Posterior vena cava (tissue), 2 donors: Measurements from ENCODE around the gene KRTAP6-3. TPM values are rescaled to one million over a fixed set of nuclear protein-coding genes. Genes with fewer than 3 reads are reported as not detected.

Experiments
- DNase-seq: peaks from one replicate; pipeline ENCODE4 v3.0.0-alpha.2; 2020; ENCODE audit warnings: low spot score
- intact Hi-C, 2 donors: fragments of 100-400 bp; cut with DNase I; formaldehyde crosslinking; loops; one replicate each; pipeline versions ENCODE4 v1.14.1 to v1.14.2; 2022 to 2023
- total RNA-seq, 2 donors: library from RNA; stranded (reverse); fragmentation: NEBNext Ultra II Directional; extraction: Animal tissue kit (Norgen Biotek cat#: 25700); gene quantifications; one replicate each; pipeline ENCODE4 v1.2.1, GENCODE V29; 2021
- donor health status: DM: yes; HTN: yes; CAD: no.
- donor health status: DM: yes; HTN: yes; CAD: no.

The KRTAP6-3 gene
- total RNA-seq, 2 donors from 2014 or later = not detected

- intact Hi-C loops = no loop called here
- no peak for DNase-seq
These were observed 27.8 kb downstream of the KRTAP6-3 start for GRCh38 chr21:30620080-30620479.

GRCh38 chr21:30620522-30620921 lies 28.3 kb downstream of the KRTAP6-3 start, which contains the start of gene KRTAP20-4:
TSS of gene KRTAP20-4 (plus strand) at chr21:30620627.
- intact Hi-C loops = no loop called here
- DNase-seq = no peak

GRCh38 chr21:30623362-30623761 lies 31.1 kb downstream of the KRTAP6-3 start:
- intact Hi-C loops = no loop called here
- DNase-seq = no peak

GRCh38 chr21:30625449-30626165 lies 33.4 kb downstream of the KRTAP6-3 start:
- DNase-seq = no peak

GRCh38 chr21:30628109-30628508 lies 35.9 kb downstream of the KRTAP6-3 start:
- intact Hi-C loops = no loop called here
- no peak for DNase-seq

More at GRCh38 chr21:30625449-30626165, 33.4 kb downstream of the KRTAP6-3 start:
- intact Hi-C loops = no loop called here

GRCh38 chr21:30629200-30629599 lies 37.0 kb downstream of the KRTAP6-3 start:
- DNase-seq = no peak
- intact Hi-C loops = no loop called here

GRCh38 chr21:30634906-30635305 lies 42.7 kb downstream of the KRTAP6-3 start, which contains the start of gene KRTAP20-2:
TSS of gene KRTAP20-2 (plus strand) at chr21:30635206. CDS start at chr21:30635264, 58 bp downstream.
- no peak for DNase-seq
- intact Hi-C loops = no loop called here

GRCh38 chr21:30638686-30639085 lies 46.4 kb downstream of the KRTAP6-3 start:
- no peak for DNase-seq
- intact Hi-C loops = no loop called here

- no peak for DNase-seq
- intact Hi-C loops = no loop called here
These were observed 50.3 kb downstream of the KRTAP6-3 start, which contains the start of gene KRTAP20-3 for GRCh38 chr21:30642564-30642963. TSS of gene KRTAP20-3 (plus strand) at chr21:30642864.

Other genes starting within 250 kb of the KRTAP6-3 start
- not detected for gene KRTAP23-1, start 243.8 kb upstream of the KRTAP6-3 start, total RNA-seq
- not detected for gene KRTAP13-2, start 220.2 kb upstream of the KRTAP6-3 start, total RNA-seq
- gene KRTAP13-1, start 196.4 kb upstream of the KRTAP6-3 start, total RNA-seq = not detected
- not detected for gene KRTAP13-3, start 166.5 kb upstream of the KRTAP6-3 start, total RNA-seq
- not detected for gene KRTAP13-4, start 162.2 kb upstream of the KRTAP6-3 start, total RNA-seq
- not detected for gene KRTAP15-1, start 152.2 kb upstream of the KRTAP6-3 start, total RNA-seq
- gene KRTAP19-1, start 112.1 kb upstream of the KRTAP6-3 start, total RNA-seq = not detected
- gene KRTAP19-2, start 105.0 kb upstream of the KRTAP6-3 start, total RNA-seq = not detected
- not detected for gene KRTAP19-3, start 100.4 kb upstream of the KRTAP6-3 start, total RNA-seq
- not detected for gene KRTAP19-4, start 95.3 kb upstream of the KRTAP6-3 start, total RNA-seq
- gene KRTAP19-5, start 90.3 kb upstream of the KRTAP6-3 start, total RNA-seq = not detected
- gene KRTAP19-6, start 50.6 kb upstream of the KRTAP6-3 start, total RNA-seq = not detected
- gene KRTAP19-7, start 31.1 kb upstream of the KRTAP6-3 start, total RNA-seq = not detected
- gene KRTAP22-2, start 2.0 kb upstream of the KRTAP6-3 start, total RNA-seq = not detected
- not detected for gene KRTAP6-2, start 6.5 kb downstream of the KRTAP6-3 start, total RNA-seq
- gene KRTAP22-1, start 8.6 kb downstream of the KRTAP6-3 start, total RNA-seq = not detected
- not detected for gene KRTAP6-1, start 21.5 kb downstream of the KRTAP6-3 start, total RNA-seq
- gene KRTAP20-1, start 24.0 kb downstream of the KRTAP6-3 start, total RNA-seq = not detected
- not detected for gene KRTAP20-4, start 28.2 kb downstream of the KRTAP6-3 start, total RNA-seq
- gene KRTAP20-2, start 42.8 kb downstream of the KRTAP6-3 start, total RNA-seq = not detected
- not detected for gene KRTAP20-3, start 50.4 kb downstream of the KRTAP6-3 start, total RNA-seq
- not detected for gene KRTAP21-3, start 126.3 kb downstream of the KRTAP6-3 start, total RNA-seq
- not detected for gene KRTAP21-2, start 154.8 kb downstream of the KRTAP6-3 start, total RNA-seq
- not detected for gene KRTAP21-1, start 163.0 kb downstream of the KRTAP6-3 start, total RNA-seq
- not detected for gene KRTAP8-1, start 220.8 kb downstream of the KRTAP6-3 start, total RNA-seq
- not detected for gene KRTAP7-1, start 237.3 kb downstream of the KRTAP6-3 start, total RNA-seq